Fibroblast of villous mesenchyme (primary cell): ENCODE results near the gene ATP6V1F. TPM values are rescaled to one million over a fixed set of nuclear protein-coding genes. Genes with fewer than 3 reads are reported as not detected.
A peak's percentile ranks its signal among the peaks of the same experiment; 100 is the strongest.

Experiments used
- DNase-seq: peaks from one replicate; pipeline ENCODE4 v3.0.0-alpha.2; 2010; ENCODE audit warnings: low read depth
- H3K4me3 ChIP-seq: 2 replicates; pipeline ENCODE4 v1.5.1; 2011; ENCODE audit warnings: low read depth, mild to moderate bottlenecking, low read length
- total RNA-seq: library from RNA; depleted of rRNA; stranded (reverse); fragments of >200 nt; gene quantifications from 2 replicates; pipeline ENCODE4 v1.2.3, GENCODE V29; 2012
- TF ChIP-seq, protein P1 (sequence below): IDR thresholded peaks from 2 replicates; pipeline ENCODE4 v1.5.1; 2012; ENCODE audit warnings: low read depth, mild to moderate bottlenecking, low read length; ENCODE audit not compliant: insufficient read depth

ATP6V1F gene
- total RNA-seq, 1 donor: 82.5 TPM

DNA sequence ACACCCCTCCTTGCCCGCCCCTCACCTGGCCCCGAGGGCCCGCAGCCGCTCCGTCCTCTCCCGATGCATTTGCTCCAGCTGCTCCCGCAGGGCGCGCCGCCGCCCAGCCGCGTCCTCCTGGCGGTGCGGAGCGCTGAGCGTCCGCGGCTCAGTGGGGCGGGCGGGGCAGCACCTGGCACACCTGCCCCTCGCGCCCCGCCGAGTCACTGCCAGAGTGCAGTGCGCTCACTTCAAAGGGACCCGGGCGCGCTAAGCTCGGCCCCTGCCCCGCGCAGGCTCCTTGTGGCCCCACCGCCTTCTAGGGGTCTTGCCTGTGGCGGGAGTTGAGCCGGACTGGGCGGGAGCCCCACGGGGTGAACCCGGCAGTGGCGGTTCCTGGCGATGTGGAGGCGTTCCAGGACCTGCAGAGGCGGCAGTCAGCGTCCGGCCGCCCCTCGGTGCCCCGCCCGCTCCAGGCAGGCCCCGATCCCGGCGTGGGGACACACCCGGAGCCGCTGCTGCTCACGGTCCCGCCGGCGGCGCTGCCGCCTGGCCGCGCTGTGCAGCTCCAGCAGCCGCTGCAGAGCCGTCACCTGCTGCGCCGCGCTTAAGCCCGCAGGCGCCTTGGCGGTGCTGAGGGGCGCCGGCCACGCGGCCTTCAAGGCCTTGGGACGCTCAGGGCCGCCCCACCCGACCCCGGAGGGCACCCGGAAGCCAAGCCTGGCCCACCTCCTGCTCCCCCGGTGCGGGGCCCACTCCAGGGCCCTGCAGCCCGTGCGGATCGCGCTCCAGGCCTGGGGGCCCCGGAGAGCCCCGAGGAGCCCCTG lies 6.7 kb downstream of the ATP6V1F start:
- TF ChIP-seq, protein P1, sequence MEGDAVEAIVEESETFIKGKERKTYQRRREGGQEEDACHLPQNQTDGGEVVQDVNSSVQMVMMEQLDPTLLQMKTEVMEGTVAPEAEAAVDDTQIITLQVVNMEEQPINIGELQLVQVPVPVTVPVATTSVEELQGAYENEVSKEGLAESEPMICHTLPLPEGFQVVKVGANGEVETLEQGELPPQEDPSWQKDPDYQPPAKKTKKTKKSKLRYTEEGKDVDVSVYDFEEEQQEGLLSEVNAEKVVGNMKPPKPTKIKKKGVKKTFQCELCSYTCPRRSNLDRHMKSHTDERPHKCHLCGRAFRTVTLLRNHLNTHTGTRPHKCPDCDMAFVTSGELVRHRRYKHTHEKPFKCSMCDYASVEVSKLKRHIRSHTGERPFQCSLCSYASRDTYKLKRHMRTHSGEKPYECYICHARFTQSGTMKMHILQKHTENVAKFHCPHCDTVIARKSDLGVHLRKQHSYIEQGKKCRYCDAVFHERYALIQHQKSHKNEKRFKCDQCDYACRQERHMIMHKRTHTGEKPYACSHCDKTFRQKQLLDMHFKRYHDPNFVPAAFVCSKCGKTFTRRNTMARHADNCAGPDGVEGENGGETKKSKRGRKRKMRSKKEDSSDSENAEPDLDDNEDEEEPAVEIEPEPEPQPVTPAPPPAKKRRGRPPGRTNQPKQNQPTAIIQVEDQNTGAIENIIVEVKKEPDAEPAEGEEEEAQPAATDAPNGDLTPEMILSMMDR: no peak
- peak; percentile 29 for DNase-seq
- peak overlapping the region; percentile 50 for H3K4me3 ChIP-seq

DNA sequence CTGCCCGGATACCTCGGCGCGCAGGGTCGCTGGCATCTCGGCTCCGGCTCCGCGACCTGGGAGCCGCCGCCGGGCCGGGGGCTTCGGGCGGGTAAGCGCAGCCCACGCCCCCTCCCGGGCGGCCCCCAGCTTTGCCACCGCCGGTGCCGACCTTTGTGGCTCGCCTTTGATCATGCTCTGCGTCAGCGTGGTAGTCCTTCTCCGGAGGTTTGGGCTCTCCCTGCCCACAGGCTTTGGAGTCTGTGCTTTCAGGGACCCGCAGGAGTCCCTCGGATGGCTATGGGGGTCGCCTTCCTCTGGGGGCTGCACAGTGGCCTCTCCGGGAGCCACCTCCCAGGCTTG lies 7.3 kb downstream of the ATP6V1F start:
- peak overlapping the region; percentile 43 for H3K4me3 ChIP-seq
- TF ChIP-seq, protein P1: no peak
- no peak for DNase-seq

DNA sequence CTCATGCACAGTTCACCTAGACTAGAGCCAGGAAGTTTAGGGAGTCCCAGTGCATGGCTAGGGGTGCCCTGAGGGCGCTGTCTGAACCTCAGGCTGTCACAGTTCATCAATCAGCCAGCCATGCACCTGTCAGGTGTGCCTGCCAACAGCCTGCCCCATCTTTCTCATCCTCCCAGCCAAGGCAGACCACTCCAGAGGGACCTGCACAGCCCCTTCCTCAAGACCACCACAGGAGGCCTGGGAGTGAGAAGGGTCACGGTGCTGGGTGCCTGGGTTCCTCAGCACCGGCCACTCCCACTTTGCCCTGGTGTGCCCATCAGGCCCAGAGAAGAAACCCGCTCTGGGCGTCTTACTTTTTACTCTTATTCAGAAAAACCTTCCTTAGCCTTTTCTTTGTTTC lies 8.4 kb downstream of the ATP6V1F start:
- no peak for DNase-seq
- TF ChIP-seq, protein P1: no peak

DNA sequence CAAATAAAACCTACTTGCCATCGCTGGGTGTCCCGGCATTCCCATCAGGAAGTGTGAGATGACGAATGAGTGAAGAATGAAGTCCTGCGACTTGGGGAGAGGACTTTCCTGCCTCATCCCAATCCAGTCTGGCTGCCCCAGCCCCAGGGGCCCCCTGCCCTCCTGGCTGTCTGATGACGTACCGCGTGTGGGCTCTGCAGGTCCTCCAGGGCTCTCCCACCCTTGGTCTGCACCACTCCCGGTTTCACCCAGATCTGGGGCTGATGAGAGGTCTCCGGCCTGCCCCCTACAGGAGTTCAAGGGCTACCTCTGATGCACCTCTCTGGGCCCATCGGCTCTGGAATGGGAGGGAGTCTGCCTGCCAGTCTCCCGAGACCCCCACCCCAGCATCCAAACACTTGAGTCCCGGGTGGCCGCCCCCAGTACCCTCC lies 9.8 kb downstream of the ATP6V1F start:
- no peak for DNase-seq
- TF ChIP-seq, protein P1: no peak
- no peak overlapping the region for H3K4me3 ChIP-seq

More for the DNA sequence above, 8.4 kb downstream of the ATP6V1F start:
- H3K4me3 ChIP-seq: no peak overlapping the region

DNA sequence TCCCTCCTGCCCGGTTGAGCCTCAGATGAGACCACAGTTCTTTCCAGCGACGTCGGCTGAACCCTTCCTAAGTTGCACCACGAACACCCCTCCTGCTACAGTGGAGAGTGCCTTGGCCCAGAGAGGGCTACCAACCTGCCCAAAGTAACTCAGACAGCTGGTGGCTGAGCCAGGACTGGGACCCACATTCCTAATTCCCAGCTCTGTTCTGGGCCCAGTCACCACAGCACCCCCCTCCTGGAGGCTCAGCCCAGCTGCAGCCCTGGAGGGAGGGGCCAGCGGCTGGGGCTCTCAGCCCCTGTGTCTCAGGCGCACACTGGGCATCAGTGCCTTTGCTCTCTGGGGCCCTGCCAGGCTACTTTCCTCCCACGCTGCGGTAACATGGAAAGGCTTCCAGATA lies 10.6 kb downstream of the ATP6V1F start:
- TF ChIP-seq, protein P1: no peak
- H3K4me3 ChIP-seq: no peak overlapping the region
- no peak for DNase-seq

DNA sequence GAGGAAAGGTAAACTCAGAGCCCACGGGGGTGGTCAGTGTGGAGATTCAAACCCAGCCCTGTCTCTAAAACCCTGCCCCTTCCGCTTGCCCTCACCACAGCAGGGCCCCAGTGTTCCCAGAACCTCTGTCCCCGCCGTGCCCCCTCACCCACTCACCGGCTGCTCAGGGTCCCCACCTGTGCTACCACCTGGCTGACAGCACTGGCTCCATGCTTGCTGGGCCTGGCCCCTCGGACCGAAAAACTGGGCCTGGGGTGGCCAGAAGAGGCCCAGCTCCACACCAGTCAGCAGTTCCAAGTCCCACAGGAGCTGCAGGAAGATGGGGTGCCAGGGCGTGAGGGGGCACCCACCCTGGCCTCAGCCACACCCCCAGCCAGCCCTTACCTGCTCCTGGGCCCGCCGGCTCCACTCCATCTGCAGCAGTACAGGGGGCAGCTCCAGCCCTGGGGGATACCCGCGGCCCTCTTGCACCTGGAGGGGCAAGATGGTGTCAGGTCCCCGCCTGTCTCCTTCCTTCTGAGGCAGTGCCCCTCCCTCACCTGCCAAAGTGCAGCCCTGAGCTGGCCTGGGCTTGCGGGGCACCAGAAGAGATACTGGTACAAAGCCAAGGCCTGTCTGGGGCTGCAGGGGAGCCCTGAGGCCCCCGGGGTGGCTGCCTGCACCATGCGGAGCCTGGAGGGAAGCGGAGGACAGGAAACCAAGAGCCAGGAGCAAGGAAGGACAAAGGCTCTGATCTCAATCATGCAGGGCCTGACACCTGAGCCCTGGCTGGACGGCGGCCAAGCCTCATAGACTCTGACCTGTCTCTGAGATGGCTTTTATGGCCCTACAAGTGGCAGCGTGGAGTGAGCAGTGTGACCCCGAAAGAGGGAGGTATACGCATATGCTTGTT lies 11.7 kb downstream of the ATP6V1F start:
- TF ChIP-seq, protein P1: no peak
- no peak overlapping the region for H3K4me3 ChIP-seq
- no peak for DNase-seq
